Measurements from ENCODE around the gene PRR12.
"Not testable (repeated sequence)": the region's sequence is repeated elsewhere in the genome, so short reads cannot be mapped to it uniquely, and the experiment has no call there.

The PRR12 gene

DNA sequence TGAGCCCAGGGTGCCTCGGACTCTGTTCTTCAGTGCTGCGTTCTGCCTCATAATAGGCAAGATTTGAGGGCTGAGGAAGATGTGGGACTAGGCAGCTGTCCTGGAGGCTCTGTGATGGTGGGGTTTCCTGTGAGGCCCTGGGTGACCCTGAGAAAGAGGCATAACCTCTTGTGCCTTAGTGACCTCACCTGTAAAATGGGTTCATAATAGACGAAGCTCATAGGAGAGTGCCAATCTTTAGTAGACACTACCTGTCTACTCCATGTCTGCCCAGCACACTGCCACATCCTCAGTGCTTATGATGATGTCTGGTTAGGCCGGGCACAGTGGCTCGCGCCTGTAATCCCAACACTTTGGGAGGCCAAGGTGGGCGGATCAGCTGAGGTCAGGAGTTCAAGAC is 25.6 kb downstream of the PRR12 start:
- TF ChIP-seq, protein P1, sequence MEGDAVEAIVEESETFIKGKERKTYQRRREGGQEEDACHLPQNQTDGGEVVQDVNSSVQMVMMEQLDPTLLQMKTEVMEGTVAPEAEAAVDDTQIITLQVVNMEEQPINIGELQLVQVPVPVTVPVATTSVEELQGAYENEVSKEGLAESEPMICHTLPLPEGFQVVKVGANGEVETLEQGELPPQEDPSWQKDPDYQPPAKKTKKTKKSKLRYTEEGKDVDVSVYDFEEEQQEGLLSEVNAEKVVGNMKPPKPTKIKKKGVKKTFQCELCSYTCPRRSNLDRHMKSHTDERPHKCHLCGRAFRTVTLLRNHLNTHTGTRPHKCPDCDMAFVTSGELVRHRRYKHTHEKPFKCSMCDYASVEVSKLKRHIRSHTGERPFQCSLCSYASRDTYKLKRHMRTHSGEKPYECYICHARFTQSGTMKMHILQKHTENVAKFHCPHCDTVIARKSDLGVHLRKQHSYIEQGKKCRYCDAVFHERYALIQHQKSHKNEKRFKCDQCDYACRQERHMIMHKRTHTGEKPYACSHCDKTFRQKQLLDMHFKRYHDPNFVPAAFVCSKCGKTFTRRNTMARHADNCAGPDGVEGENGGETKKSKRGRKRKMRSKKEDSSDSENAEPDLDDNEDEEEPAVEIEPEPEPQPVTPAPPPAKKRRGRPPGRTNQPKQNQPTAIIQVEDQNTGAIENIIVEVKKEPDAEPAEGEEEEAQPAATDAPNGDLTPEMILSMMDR (conservative IDR thresholded peaks at IDR 0.05; ENCODE audit: low read depth, low read length) = no peak
- H3K4me3 ChIP-seq (ENCODE audit: low read length) = no peak overlapping the region
- no peak for DNase-seq (ENCODE audit: low read depth)

DNA sequence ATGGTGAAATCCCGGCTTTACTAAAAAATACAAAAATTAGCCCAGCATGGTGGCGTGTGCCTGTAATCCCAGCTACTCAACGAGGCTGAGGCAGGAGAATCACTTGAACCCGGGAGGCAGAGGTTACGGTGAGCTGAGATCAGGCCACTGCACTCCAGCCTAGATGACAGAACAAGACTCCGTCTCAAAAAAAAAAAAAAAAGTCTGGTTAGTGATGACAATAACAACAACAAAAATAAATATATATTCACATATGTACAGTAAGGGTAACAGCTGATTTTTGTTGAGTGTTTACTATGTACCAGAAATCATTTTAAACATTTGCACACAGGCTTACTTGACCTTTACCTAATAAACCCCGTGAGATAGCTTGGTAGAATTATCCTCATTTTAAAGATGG is 26.0 kb downstream of the PRR12 start:
- no peak overlapping the region for H3K4me3 ChIP-seq (ENCODE audit: low read length)
- DNase-seq (ENCODE audit: low read depth) = no peak
- TF ChIP-seq, protein P1 (conservative IDR thresholded peaks at IDR 0.05; ENCODE audit: low read depth, low read length) = no peak

DNA sequence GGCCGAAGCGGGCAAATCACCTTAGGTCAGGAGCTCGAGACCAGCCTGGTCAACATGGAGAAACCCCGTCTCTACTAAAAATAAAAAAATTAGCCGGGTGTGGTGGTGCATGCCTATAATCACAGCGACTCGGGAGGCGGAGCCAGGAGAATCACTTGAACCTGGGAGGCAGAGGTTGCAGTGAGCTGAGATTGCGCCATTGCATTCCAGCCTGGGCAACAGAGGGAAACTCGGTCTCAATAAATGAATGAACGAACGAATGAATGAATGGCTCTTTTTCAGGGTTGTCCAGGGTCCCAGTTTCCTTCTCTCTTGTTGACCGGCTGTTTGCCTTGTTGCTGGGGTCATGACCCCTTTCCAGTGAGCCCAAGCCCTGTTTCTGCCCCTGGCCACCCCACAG is 26.9 kb downstream of the PRR12 start:
- DNase-seq (ENCODE audit: low read depth); H3K4me3 ChIP-seq (ENCODE audit: low read length): not testable (repeated sequence)

DNA sequence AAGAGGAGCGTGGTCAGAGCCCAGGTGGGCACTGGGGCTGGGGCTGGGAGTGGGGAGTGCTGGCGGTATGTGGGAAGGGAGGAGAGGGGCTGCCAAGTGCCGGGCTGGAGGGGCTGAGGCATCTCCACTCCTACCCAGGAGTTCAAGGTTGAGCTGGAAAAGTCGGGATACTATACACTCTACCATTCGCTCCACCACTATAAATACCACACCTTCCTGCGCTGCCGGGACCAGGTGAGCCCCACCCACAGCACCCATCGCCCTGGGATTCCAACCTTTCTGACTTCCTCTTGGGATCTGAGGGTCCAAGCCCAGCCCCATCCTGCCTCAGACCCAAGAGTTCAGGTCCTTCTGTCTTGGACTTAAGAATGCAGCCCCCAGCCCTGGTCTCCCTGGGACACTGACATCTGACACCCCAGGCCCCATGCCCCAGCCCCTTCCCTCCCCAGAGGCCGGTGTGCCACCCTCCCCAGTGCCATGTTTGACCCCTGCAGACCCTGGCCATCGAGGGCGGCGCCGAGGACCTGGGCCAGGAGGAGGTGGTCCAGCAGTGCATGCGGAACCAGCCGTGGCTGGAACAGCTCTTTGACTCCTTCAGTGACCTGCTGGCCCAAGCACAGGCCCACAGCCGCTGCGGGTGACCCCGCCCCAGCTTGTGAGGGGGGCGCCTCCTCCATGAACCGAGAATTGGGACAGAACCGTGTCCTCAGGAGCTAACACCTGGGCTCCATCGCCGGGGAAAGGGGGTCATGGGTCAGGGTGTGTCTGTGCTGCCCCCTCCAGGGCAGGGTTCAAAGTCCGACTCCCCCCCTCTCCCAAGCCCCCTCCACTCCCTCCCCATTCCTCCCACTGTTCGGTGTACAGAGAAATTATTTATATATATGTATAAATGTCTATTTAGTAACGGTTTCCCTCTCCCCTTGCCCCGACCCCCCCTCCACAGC is 34.3 kb downstream of the PRR12 start:
- no peak overlapping the region for H3K4me3 ChIP-seq (ENCODE audit: low read length)
- TF ChIP-seq, protein P1 (conservative IDR thresholded peaks at IDR 0.05; ENCODE audit: low read depth, low read length) = no peak
- no peak for DNase-seq (ENCODE audit: low read depth)

DNA sequence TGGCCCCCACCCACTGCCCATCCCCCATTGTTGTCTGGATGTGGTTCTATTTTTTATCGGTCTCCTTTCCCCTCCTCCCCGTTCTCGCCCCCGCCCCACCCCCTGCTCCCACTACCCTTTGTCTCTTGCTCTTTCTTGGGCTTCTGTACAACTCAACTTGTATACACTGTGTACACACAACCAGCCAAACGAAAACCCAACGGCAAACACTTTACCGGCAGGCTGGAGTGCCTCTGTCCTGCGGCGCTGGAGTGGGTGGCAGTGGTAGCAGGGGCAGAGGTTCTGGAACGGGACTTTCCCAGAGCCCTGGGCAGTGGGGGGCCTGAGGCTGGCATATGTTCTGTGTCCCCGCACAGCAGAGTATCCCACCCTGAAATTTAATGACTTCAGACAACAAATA is 35.2 kb downstream of the PRR12 start:
- TF ChIP-seq, protein P1 (conservative IDR thresholded peaks at IDR 0.05; ENCODE audit: low read depth, low read length) = no peak
- no peak overlapping the region for H3K4me3 ChIP-seq (ENCODE audit: low read length)
- no peak for DNase-seq (ENCODE audit: low read depth)

DNA sequence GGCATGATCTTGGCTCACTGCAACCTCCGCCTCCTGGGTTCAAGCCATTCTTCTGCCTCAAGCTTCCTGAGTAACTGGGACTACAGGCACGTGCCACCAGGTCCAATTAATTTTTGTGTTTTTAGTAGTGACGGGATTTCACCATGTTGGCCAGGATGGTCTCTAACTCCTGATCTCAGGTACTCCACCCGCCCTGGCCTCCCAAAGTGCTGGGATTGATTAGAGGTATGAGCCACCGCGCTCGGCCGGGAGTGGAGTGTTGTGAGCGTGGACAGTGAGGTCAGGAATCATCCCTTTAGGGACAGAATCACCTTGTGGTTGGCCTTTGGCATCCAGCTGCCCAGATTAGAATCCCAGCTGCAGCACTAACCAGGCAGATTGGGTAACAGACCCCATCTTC is 38.7 kb downstream of the PRR12 start:
- H3K4me3 ChIP-seq (ENCODE audit: low read length) = no peak overlapping the region
- DNase-seq (ENCODE audit: low read depth) = no peak
- TF ChIP-seq, protein P1 (conservative IDR thresholded peaks at IDR 0.05; ENCODE audit: low read depth, low read length) = no peak

DNA sequence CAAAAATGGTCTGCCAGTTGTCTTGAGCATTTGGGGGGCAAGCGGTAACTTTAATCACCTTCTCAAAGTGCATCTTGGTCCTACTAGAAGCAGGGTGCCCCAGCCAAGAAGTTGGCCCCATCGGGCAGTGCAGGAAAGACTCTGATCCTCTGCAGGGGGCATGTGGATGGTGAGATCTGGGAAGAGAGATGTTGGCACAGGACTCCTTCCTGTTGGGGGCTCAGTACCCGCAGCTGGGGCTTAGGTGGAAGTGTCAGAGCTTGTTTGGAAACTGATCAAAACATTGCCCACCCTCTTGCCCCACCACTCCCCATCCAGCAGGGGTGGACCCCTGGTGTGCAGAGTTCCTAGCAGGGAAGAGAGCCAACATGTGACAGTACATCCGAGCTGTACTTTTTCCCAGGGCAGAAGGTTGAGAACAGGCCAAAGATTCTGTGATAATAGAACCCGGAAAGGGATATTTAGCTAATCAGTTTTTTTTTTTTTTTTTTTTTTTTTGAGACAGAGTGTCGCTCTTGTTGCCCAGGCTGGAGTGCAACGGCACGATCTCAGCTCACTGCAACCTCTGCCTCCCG is 40.1 kb downstream of the PRR12 start:
- TF ChIP-seq, protein P1 (conservative IDR thresholded peaks at IDR 0.05; ENCODE audit: low read depth, low read length) = no peak
- DNase-seq (ENCODE audit: low read depth) = no peak
- no peak overlapping the region for H3K4me3 ChIP-seq (ENCODE audit: low read length)

All from retinal pigment epithelial cell (primary cell).